Fibroblast of skin of abdomen (primary cell): ENCODE measurements around the gene THSD7A.

Experiments
- DNase-seq: peaks from one replicate; pipeline ENCODE4 v3.0.0-alpha.2; 2013

The THSD7A gene

DNA sequence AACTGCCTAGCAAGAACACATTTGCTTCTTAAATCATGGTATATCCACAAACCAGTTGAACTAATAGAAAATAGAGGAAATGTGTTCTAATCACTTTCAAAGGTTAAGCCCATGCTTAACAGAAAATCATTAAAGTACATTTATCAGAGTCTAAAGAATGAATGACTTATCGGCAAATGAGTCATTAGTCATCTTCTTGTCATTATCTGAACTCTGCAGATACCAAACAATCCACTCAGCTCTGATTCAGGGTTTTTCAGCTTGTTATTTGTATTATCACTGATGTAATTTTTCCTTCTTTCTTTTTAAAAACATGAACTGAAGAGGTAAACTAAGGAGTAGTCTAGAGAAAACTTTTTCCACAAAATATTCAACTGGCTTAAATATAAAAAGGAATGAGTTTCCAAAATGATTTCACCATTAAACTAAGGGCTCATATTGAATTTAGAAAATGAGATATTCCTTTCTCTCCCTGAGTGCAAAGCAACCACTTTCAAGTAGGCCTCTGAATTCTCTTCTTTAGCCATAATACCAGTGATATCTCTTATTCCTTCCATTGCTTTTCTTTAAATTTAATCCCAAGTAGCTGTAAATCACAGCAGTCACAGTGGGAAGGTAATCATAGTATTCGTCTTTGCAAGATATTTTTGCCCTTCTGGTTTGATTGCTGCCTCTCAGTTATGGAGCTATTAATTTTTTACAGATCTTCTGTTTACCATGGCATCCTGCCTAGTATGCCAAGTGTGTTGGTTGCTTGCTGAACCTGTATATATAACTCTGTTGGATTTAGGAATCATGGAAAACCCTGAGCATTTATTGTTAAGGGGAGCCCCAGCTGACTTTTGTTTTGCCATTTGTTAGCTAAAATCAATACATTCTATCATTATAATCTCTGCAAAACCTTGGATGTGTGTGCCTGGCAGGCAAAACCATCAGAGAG, 125.1 kb downstream of the THSD7A start:
- no peak for DNase-seq

DNA sequence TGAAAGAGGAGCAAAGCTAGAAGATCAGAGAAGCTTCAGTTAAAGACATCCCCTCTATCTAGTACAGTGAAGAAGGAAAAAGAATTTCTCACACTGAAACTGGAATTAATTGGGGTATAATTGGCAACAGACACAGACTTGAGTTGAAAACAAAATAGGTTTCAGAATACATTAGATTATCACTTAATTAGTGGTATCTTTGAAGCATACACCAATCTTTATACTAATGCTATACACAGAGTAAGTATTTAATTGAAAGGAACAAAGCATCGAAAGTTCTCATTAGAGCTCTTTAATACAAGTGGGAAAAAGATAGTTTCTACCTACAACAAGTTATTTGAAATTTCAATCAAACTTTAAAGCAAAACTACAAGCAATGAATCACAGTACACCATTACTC, 128.2 kb downstream of the THSD7A start:
- no peak for DNase-seq

DNA sequence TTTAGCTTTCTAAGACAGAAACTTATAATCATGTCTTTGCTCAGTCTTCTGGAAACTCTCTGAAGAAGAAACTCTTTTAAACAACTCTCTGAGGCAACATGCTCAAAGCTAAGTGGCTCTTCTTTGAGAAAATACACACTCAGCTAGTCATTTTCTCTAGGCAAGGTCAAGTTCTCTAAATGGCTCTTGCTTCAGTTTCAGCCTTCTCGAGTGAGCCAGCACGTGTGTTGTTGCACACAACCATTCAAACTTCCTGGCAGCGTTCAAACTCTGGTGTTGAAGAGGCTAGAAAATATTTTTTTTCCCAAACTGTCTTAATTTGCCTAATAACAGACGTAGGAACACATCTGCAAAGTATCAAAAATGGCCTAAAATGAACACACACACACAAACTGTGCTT, 129.1 kb downstream of the THSD7A start:
- no peak for DNase-seq

DNA sequence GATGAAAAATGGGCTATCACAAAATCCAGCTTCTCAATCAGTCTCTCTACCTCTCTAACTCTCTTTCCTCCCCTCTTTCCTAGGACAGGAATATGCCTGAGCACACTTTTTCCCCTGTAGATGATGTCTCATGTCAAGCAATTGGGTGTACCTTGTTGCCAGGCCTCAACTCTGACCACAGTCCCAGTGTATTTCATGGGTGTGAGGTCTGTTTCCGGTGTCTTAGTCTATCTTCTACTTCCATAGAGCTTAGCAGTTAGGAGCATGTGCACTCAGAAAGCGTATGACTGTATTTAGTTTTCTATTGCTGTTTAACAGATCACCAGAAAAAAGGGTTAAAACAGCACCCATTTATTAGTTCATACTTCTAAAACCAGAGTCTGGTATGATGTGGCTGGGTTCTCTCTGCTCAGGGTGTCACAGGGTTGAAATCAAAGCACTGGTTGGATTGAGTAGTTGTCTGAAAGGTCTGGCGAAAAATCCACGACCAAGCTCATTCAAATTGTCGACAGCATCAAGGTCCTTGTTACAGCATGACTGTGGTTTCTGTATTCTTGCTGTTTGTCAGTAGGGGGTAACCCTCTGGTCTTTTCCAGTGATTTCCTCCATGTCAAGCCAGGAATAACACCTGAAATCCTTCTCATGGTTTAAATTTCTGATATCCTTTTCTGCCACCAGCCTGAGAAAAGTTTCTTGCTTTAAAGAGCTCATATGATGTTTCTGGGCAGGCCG, 130.0 kb downstream of the THSD7A start:
- no peak for DNase-seq

DNA sequence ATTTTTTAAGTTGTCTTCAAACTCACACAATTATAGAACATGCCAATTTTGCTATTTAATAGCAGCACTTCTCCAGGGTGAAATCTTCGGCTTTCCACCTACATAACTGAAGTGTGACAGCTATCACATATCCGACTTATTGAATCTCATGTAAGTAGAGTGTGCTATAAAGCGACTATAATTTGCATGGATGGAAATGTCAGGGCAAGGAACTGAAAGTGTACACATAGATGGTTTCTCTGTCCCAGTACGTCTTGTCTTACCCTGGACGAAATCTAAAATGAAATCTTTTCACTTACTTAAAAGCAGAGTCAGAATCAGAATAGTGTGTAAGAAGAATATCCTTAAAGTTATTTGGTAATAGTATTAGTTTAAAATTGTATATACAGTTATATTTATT, 132.3 kb downstream of the THSD7A start:
- DNase-seq = no peak

DNA sequence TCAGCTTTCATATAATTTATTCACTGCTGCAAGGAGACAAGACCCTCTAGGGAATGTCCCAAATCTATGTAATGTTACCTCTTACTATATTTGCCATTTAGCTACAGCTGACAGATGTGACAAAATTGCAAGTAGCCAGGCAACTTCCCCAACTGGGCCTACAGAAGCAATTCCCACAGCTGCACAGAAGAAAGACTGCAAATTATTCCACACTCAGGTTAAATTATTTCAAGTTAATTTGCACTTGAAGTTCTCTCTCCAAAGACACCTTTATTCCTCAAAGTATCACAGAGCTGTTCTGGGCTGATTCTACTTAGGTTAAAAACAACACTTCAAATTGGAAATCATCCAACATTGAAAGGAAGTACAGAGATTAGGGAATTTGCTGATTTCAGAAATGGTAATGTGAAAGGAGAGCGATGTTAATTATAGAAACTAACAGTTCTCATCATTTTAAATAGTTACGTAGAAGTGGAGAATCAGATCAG, 133.6 kb downstream of the THSD7A start:
- no peak for DNase-seq

DNA sequence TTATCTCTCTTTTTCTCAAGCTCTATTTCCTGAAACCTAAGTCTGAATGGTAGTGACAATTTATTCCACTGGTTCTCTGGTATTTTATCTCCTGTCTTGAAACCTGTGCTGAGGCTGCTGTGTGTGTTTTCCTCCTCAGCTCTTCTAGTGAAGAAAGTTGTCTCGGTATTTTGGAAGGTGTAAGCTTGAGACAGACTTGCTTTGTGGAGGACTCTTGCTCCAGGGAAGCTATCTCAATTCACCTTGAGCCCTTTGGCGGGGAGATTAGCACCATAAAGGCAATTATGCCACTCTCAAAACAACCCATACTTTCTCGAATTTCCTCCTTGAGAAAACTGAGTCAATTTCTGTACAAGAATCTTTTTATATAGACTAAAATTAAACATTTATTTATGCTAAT, 141.6 kb downstream of the THSD7A start:
- DNase-seq = no peak

DNA sequence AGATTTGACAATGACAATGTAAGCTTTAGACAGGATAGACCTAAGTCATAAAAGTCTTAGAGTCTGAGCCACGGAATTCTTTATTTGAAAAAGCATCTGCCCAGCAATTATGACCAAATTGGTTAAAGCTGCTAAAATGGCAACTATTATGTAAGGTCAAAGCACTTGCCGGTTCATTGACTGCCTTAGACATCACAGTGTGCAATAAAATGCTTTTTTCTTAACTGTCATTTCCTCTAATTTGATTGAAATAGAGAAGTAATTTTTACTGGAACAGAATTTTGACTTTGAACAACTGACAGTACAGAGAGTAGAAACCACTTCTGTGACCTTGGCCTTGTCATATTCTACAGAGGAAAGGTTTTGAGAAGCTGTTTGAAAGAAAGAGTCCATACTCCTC, 142.9 kb downstream of the THSD7A start:
- DNase-seq = no peak

DNA sequence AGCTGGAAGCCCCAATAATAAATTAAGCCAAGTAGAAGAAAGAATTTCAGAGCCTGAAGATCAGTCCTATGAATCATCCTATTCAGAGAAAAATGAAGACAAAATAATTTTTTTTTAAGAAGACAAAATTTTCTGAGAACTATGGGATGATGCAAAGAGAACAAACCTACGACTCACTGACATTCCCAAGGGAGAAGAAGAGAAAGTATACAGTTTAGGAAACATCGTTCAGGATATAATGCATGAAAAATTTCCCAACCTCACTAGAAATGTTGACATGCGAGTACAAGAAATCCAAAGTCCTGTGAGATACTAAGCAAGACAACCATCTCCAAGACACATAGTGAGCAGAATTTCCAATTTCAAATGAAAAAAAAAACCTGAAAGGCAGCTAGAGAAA, 150.5 kb downstream of the THSD7A start:
- DNase-seq = peak; percentile 57

DNA sequence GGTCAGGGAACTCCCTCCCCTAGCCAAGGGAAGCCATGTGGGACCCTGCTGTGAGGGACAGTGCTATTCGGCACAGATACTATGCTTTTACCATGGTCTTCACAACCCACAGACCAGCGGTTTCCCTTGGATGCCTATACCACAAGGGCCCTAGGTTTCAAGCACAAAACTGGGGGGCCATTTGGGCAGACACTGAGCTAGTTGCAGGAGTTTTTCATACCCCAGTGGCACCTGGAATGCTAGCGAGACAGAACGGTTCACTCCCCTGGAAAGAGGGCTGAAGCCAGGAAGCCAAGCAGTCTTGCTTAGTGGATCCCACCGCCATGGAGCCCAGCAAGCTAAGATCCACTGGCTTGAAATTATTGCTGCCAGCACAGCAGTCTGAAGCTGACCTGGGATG, 156.8 kb downstream of the THSD7A start:
- DNase-seq = no peak

DNA sequence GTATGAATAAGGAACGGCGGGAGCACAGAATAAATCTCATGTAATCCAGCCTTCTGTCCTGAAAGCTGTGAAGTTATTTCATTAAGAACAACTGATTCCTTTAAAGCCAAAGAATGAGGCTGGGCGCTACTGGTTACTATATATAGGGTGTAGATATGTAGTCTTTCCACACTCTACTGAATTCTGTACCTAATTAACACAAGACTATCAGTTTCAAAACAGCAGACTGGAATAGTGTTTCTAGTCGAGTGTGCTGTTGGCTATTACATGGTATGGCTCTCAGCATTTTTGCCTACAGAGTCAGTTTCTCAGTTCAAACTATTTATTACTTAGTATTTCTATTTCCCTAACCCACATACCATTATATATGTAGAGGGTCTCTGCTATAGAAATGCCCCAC, 163.3 kb downstream of the THSD7A start:
- DNase-seq = no peak

DNA sequence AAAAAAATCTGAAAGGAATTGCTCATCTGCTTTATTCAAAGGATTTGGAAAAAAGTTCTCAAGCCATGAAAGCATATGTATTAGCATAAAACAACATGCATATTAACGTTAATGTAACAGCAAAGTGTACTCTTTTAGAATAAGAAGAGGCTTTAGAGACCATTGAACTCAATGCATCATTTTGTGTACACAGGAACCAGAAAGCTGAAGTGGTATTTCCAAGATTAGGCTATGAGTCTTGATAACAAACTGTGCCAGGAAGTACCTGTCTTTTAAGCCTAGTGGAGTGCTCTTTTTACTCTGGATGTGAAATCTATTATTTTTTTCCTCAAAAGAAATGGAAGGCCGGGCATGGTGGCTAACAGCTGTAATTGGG, 164.2 kb downstream of the THSD7A start:
- no peak for DNase-seq

DNA sequence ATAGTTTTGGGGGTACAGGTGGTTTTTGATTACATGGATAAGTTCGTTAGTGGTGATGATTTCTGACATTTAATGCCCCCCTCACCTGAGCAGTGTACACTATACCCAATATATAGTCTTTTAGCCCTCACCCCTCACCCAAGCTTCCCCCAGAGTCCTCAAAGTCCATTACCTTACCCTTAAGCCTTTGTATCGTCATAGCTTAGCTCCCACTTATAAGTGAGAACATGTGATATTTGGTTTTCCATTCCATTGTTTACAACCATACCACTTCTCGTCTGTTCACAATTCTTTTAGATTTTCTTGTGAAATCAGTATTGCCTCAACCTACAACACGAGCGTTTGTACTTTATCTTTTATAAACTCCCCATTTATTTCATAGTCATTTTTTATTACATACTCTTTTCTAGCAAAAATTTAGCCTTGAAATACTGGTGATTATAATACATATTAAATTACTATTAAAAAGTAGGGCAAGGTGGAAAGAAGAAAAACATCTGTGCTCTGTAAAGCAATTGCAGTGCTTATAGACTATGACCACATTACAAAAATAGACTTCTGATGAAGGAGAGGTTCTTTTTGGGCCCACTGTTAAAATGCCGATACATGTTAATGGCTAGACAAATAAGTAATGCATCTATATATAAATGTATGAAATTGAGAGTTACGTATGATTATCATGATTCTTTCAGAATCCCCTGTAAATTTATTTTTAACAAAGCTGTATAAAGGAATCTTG, 164.8 kb downstream of the THSD7A start:
- no peak for DNase-seq

DNA sequence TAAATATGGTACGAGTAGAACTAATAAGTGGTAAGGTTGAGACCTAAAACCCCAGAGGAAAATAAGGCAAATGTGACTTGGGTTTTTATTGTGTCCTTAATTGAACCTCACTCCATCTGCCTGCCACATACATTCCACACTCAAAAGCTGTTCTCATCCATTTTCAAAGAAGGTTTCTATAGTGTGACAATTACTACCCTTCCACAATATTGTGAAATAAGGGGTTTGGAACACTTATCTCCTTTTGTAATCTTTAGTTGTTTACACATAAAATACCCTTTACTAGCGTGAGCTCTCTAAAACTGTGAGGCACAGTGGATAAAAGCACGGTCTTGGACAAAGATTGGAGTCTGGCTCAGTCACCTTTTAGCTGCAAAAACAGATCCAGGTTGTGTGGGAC, 166.6 kb downstream of the THSD7A start:
- DNase-seq = no peak

DNA sequence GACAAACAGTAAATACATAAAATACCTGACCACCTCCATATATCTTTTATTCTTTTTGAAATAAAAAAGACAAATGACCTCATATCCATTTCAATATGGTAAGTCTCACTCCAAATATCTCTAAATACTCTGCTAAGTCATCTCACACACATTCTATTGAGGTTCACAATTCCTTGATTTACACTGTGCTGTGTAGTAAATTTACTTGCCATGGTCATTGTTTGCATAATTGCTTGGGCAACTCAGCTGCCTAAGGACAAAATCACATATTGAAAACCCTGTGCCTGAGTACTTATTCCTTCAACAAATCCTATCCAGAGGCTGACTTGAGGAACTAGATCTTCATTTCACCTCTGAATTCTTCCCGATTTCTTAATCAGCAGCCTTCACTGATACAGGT, 176.4 kb downstream of the THSD7A start:
- no peak for DNase-seq

DNA sequence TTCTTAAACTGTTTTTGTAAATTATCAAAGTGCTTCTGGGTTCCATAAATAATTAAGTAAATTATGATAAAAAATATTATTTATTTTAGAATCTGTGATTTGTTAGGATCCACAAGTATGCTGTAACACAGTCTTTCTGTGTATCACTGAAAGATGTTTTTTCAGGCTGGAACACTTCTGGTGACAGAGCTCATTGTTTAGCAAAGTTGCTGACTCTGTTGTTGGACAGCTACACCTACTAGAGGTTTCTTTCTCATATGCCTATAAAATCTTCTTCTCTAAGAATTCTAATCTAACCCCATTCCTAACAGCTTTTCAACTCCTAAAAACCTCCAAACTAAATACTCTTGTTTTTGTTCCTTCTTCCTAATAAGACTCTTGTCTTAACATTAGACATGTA, 176.8 kb downstream of the THSD7A start:
- no peak for DNase-seq

DNA sequence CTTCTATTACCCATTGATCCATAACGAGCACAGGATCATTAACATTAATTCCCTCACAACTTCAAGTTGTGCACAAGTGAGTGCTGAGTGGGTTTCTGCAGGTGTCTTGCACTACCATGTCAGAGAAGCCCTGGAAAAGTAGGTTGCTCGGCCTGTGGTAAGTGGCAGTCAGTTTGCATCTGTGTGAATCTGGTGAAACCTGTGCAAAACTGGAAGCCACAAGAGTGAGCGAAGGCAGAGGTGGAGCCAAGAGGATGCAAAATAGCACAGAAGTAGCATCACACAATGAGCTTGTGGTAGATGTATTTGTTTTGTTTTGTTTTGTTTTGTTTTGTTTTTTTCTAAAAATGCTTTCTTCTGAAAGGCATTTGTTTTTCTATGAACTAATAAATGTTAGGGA, 181.5 kb downstream of the THSD7A start:
- no peak for DNase-seq

DNA sequence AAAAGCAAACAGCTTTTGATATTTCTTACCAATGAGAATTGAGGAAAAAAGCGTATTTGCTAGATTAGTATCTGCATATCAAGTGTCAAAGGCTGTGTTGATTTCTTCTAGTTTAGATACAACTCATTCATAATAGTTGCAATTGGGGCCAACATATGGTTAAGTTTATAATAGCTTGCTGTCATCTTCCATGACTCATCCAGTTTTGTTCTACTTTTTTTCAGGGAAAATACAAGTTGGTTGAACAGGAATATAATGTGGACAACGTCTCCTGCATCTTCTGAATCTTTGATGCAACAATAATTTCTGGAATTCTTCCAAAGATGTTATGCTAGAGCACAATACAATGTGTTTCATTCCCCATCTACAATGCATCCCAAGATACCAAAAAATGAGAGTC, 182.0 kb downstream of the THSD7A start:
- DNase-seq = peak; percentile 28

DNA sequence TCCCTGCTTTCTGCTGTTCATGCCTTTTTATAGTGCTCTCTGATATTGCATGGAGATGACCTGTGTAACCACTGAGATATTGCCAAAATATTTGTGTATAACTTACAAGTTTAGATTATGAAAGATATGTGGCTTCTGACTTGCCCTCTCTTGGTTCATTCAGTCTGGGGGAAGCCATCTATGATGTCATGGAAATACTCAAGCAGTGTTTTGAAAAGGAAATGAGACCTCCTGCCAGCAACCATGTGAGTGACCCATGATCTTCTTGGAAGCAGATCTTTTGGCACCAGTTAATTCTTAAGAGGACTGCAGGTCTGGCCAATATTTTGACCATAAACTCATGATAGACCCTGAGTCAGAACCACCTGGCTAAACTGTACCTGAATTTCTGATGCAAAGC, 183.0 kb downstream of the THSD7A start:
- DNase-seq = peak; percentile 15

DNA sequence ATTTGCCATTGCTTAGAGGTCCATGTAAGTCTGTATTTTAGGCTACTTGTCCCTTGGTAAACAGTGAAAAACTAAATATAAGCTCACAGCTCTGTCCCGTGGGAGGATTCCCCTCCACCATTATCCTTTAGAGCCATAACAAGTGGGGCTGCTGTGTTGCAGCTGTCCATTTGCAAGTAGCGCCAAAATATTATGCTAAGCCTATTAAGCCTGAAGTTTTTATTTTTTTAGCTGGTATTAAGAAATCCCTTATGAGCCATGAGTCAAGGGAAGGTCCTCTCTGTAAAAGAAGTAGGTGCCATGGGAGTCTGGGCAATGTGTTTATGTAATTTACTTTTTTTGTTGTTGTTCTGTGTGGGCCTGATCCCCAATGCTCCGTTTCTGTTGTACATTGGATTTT, 183.9 kb downstream of the THSD7A start:
- DNase-seq = no peak

DNA sequence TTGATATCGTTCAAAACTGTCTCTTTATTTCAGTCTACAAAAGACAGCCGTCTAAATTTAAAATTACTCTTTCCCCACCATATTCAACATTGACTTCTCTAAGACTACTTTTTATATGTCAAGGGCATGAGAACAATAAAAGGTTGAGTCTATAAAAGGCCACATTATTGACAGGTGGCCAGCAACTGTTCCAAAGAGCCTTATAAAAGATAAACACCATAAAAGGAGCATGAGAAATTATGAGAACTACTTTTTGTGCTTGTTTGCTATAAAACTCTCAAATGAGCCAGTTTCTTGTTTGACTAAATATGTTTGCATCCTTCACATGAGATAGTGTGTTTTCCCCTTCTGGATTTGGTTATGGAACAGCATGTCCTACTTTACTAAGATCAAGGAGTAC, 189.2 kb downstream of the THSD7A start:
- no peak for DNase-seq

DNA sequence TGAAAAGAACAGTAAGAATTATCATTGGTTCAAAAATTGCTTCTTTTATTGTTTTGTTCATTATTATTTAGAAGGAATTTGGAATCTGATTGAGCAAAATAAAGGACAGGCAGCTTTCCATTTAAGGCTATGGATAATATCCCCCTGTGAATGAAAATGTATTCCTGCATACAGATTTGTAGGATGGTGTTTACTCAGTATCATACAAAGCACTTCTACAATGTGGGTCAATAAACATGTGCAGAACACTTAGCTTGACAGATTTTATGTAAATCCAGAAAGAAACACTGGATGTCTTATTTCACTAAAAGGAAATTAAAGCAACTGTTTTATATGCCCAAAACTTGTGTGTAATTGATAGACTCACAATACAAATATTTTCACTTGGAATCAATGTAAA, 189.7 kb downstream of the THSD7A start:
- no peak for DNase-seq
